Panc1 (cell line): ENCODE measurements around the gene CYTH2.

ENCODE experiments used
- POLR2AphosphoS5 ChIP-seq: IDR thresholded peaks from 2 replicates; pipeline ENCODE4 v1.6.1; 2012; ENCODE audit warnings: mild to moderate bottlenecking, low read depth, low read length, moderate library complexity
- SIN3A ChIP-seq: IDR thresholded peaks from 2 replicates; pipeline ENCODE4 v1.6.1; 2012; ENCODE audit warnings: low read depth, mild to moderate bottlenecking, low read length, moderate library complexity, borderline replicate concordance; ENCODE audit not compliant: insufficient read depth
- TCF7L2 ChIP-seq: IDR thresholded peaks from 2 replicates; pipeline ENCODE4 v1.6.1; 2011; ENCODE audit warnings: mild to moderate bottlenecking, low read depth, low read length, inconsistent platforms
- TF ChIP-seq, protein P1 (sequence below): fragments of 450-650 bp; IDR thresholded peaks from 2 replicates; pipeline ENCODE4 v1.5.1; 2017; ENCODE audit warnings: mild to moderate bottlenecking
- TF ChIP-seq, protein P2 (sequence below), 2 experiments: IDR thresholded peaks; 2 replicates each; pipeline ENCODE4 v1.6.1; 2011 to 2012; ENCODE audit warnings: low read depth in 2 of 2, control low read depth in 1 of 2, low read length in 1 of 2, mild to moderate bottlenecking in 1 of 2, moderate library complexity in 1 of 2; ENCODE audit not compliant: insufficient read depth in 1 of 2

DNA sequence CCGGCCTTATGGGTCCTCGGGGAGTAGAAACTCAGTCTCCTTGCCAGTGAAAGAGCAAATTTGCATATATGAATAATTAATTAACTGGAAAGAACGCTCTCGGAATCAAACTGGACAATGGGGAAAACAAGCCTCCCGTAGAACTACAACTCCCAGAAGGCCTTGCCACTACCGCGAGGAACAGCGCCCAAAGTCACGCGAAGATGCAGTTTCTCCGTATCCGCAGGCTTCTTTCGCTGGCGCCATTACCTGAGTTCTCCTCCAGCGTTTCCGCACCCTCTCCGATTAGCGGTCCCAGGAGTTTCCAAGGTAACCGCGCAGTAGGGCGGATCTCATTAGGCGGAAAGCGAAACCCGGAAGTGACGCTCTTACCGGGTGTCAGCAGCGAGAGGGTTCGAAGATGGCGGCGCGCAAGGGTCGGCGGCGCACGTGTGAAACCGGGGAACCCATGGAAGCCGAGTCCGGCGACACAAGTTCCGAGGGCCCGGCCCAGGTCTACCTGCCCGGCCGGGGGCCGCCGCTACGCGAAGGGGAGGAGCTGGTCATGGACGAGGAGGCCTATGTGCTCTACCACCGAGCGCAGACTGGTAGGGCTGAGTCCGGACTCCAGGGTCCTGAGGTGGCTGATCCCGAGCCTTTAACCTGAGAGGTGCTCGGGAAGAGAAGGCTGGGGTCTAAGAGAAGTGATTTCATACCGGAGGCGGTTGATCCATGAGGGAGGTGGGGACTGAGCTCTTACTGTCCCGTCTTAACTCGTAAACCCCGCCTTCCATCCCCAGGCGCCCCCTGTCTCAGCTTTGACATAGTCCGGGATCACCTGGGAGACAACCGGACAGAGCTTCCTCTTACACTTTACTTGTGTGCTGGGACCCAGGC lies 23.3 kb upstream of the CYTH2 start, which contains the start of gene GRWD1:
- TF ChIP-seq, protein P1, sequence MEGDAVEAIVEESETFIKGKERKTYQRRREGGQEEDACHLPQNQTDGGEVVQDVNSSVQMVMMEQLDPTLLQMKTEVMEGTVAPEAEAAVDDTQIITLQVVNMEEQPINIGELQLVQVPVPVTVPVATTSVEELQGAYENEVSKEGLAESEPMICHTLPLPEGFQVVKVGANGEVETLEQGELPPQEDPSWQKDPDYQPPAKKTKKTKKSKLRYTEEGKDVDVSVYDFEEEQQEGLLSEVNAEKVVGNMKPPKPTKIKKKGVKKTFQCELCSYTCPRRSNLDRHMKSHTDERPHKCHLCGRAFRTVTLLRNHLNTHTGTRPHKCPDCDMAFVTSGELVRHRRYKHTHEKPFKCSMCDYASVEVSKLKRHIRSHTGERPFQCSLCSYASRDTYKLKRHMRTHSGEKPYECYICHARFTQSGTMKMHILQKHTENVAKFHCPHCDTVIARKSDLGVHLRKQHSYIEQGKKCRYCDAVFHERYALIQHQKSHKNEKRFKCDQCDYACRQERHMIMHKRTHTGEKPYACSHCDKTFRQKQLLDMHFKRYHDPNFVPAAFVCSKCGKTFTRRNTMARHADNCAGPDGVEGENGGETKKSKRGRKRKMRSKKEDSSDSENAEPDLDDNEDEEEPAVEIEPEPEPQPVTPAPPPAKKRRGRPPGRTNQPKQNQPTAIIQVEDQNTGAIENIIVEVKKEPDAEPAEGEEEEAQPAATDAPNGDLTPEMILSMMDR: no peak; the same call in 1 of the 2 replicates
- TF ChIP-seq POLR2AphosphoS5 (peak; percentile 75), TCF7L2 (no peak), SIN3A (peak; percentile 65; the same call in 1 of the 2 replicates)
- TF ChIP-seq, protein P2, sequence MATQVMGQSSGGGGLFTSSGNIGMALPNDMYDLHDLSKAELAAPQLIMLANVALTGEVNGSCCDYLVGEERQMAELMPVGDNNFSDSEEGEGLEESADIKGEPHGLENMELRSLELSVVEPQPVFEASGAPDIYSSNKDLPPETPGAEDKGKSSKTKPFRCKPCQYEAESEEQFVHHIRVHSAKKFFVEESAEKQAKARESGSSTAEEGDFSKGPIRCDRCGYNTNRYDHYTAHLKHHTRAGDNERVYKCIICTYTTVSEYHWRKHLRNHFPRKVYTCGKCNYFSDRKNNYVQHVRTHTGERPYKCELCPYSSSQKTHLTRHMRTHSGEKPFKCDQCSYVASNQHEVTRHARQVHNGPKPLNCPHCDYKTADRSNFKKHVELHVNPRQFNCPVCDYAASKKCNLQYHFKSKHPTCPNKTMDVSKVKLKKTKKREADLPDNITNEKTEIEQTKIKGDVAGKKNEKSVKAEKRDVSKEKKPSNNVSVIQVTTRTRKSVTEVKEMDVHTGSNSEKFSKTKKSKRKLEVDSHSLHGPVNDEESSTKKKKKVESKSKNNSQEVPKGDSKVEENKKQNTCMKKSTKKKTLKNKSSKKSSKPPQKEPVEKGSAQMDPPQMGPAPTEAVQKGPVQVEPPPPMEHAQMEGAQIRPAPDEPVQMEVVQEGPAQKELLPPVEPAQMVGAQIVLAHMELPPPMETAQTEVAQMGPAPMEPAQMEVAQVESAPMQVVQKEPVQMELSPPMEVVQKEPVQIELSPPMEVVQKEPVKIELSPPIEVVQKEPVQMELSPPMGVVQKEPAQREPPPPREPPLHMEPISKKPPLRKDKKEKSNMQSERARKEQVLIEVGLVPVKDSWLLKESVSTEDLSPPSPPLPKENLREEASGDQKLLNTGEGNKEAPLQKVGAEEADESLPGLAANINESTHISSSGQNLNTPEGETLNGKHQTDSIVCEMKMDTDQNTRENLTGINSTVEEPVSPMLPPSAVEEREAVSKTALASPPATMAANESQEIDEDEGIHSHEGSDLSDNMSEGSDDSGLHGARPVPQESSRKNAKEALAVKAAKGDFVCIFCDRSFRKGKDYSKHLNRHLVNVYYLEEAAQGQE (IDR thresholded peaks at IDR 0.05; ENCODE audit: insufficient read depth in 1 of 2, low read depth in 2 of 2, low read length in 1 of 2): no peak
